ENCODE results near the gene HELT. TPM values are rescaled to one million over a fixed set of nuclear protein-coding genes. Genes with fewer than 3 reads are reported as not detected.

HELT gene
- total and polyA plus RNA-seq, 2 of the 4 experiments (the other 2 are of a cell fraction) = not detected

DNA sequence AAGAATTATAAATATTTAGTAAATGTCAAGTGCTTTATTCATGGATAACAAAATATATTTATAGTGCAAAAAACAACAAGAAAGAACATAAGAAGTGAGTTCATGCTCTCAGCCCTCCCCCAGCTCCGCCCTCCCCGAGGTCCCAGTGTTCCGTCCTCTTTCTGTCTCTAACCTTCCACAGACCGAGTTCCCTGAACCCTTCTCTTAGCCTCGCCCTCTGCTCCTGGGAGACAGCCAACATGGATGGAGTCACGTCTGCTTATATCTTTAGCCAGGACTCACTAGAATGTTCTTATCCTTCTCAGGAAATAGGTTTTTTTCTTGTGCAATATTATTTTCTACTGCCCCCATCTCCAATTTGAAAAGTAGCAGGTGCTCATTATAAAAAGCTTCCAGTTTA lies 40.1 kb upstream of the HELT start:
- Histone ChIP-seq H2BK20ac (ENCODE audit: low read depth, low read length) (no peak overlapping the region), H2AK9ac (replicated peaks; ENCODE audit: low read depth, low read length, poor library complexity) (no peak overlapping the region), H3K9me3 (ENCODE audit: control insufficient read depth, insufficient read depth, low read length) (no peaks in the 10 kb centered on the region), H3K56ac (ENCODE audit: extremely low read depth, insufficient read depth, low read length) (no peak overlapping the region), H3K23ac (ENCODE audit: low read depth, low read length) (no peak overlapping the region), H4K91ac (ENCODE audit: insufficient read depth, low read depth, low read length) (no peak overlapping the region), H2AK5ac (ENCODE audit: low read depth, low read length) (no peak overlapping the region), H3K27ac (ENCODE audit: insufficient read depth, low read length) (no peak overlapping the region), H4K8ac (ENCODE audit: low read depth in 2 of 2, low read length in 2 of 2) (no peak overlapping the region), H3K36me3 (ENCODE audit: control insufficient read depth, insufficient read depth, low read length) (no peaks in the 10 kb centered on the region), H3K4ac (ENCODE audit: low read depth, low read length) (no peak overlapping the region), H3K9ac (ENCODE audit: low read depth, low read length) (no peak overlapping the region), H3K14ac (replicated peaks; ENCODE audit: low read depth, low read length) (no peak overlapping the region), H2BK15ac (ENCODE audit: low read depth, low read length) (no peak overlapping the region), H3K79me1 (ENCODE audit: low read depth in 1 of 2, low read length in 2 of 2) (no peaks in the 10 kb centered on the region), H2AFZ (replicated peaks; ENCODE audit: low read length, poor library complexity) (no peak overlapping the region), H3K4me1 (ENCODE audit: control insufficient read depth, insufficient read depth, low read length) (no peaks in the 10 kb centered on the region), H2BK5ac (ENCODE audit: low read depth, low read length, poor library complexity, severe bottlenecking) (no peak overlapping the region), H3K27me3 (ENCODE audit: control insufficient read depth, insufficient read depth, low read length) (peaks cover 3% of the 10 kb centered on the region; the same call in 1 of the 2 replicates), H3K9me1 (ENCODE audit: insufficient read depth, low read length) (no peaks in the 10 kb centered on the region), H3K4me3 (ENCODE audit: insufficient read depth, low read depth, low read length) (no peak overlapping the region), H3K18ac (ENCODE audit: low read depth, low read length) (no peak overlapping the region), H3K4me2 (ENCODE audit: low read depth, low read length) (no peak overlapping the region), H2BK120ac (ENCODE audit: low read depth, low read length) (no peak overlapping the region), H4K20me1 (ENCODE audit: insufficient read depth, low read length) (no peaks in the 10 kb centered on the region), H4K5ac (ENCODE audit: low read depth, low read length) (no peak overlapping the region)
- DNase-seq (no peak), ATAC-seq (ENCODE audit: low read depth) (no peak)
- in situ Hi-C loops (cut with MboI; ENCODE audit: low sequenced_read_pairs) (no loop called here), intact Hi-C loops (cut with micrococcal nuclease) (no loop called here), dilution Hi-C loops (cut with HindIII; ENCODE audit: low sequenced_read_pairs, unreplicated experiment) (no loop called here)
- TF ChIP-seq SMC3 (IDR thresholded peaks at IDR 0.05; ENCODE audit: low read depth, low read length) (no peak), RCOR1 (IDR thresholded peaks at IDR 0.05; ENCODE audit: insufficient replicate concordance, low read length) (no peak), POLR2A (IDR thresholded peaks at IDR 0.05; ENCODE audit: low read depth, low read length) (no peak), MXI1 (IDR thresholded peaks at IDR 0.05; ENCODE audit: borderline replicate concordance, low read depth, low read length) (no peak), NFE2L2 (IDR thresholded peaks at IDR 0.05; ENCODE audit: low read depth, low read length) (no peak), RFX5 (IDR thresholded peaks at IDR 0.05; ENCODE audit: low read depth, low read length) (no peak), MAZ (IDR thresholded peaks at IDR 0.05; ENCODE audit: borderline replicate concordance, low read depth, low read length) (no peak), FOS (IDR thresholded peaks at IDR 0.05; ENCODE audit: low read depth, low read length) (no peak), CEBPB (IDR thresholded peaks at IDR 0.05; ENCODE audit: low read depth, low read length) (no peak), RAD21 (IDR thresholded peaks at IDR 0.05; ENCODE audit: low read length) (no peak)
- TF ChIP-seq, protein P1, sequence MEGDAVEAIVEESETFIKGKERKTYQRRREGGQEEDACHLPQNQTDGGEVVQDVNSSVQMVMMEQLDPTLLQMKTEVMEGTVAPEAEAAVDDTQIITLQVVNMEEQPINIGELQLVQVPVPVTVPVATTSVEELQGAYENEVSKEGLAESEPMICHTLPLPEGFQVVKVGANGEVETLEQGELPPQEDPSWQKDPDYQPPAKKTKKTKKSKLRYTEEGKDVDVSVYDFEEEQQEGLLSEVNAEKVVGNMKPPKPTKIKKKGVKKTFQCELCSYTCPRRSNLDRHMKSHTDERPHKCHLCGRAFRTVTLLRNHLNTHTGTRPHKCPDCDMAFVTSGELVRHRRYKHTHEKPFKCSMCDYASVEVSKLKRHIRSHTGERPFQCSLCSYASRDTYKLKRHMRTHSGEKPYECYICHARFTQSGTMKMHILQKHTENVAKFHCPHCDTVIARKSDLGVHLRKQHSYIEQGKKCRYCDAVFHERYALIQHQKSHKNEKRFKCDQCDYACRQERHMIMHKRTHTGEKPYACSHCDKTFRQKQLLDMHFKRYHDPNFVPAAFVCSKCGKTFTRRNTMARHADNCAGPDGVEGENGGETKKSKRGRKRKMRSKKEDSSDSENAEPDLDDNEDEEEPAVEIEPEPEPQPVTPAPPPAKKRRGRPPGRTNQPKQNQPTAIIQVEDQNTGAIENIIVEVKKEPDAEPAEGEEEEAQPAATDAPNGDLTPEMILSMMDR (conservative IDR thresholded peaks at IDR 0.05; ENCODE audit: low read depth, low read length) = no peak
- TF ChIP-seq, protein P2, sequence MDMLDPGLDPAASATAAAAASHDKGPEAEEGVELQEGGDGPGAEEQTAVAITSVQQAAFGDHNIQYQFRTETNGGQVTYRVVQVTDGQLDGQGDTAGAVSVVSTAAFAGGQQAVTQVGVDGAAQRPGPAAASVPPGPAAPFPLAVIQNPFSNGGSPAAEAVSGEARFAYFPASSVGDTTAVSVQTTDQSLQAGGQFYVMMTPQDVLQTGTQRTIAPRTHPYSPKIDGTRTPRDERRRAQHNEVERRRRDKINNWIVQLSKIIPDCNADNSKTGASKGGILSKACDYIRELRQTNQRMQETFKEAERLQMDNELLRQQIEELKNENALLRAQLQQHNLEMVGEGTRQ (IDR thresholded peaks at IDR 0.05; ENCODE audit: low read depth, low read length) = no peak
- TF ChIP-seq, protein P3, sequence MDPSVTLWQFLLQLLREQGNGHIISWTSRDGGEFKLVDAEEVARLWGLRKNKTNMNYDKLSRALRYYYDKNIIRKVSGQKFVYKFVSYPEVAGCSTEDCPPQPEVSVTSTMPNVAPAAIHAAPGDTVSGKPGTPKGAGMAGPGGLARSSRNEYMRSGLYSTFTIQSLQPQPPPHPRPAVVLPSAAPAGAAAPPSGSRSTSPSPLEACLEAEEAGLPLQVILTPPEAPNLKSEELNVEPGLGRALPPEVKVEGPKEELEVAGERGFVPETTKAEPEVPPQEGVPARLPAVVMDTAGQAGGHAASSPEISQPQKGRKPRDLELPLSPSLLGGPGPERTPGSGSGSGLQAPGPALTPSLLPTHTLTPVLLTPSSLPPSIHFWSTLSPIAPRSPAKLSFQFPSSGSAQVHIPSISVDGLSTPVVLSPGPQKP (IDR thresholded peaks at IDR 0.05; ENCODE audit: borderline replicate concordance, low read depth, low read length) = no peak
- no CpG with 5 or more reads among the region's 6 CpGs for WGBS, 2 experiments (ENCODE audit: extremely low coverage in 2 of 2, insufficient read length in 1 of 2)
- no TSS peak for BruUV-seq (replicated peaks)
- ChIA-PET POLR2A (ENCODE audit: unreplicated experiment) (no interaction called here), CTCF (interaction anchor here (0.9 kb wide), 1 partner anchor 27 kb away, joined by 3 read pairs; no protein-coding TSS in a partner anchor)
